Prostate gland (tissue), 2 donors: ENCODE measurements around the gene CT55. TPM values are rescaled to one million over a fixed set of nuclear protein-coding genes. Genes with fewer than 3 reads are reported as not detected.
A peak's percentile ranks its signal among the peaks of the same experiment; 100 is the strongest.
"Not testable (repeated sequence)": the region's sequence is repeated elsewhere in the genome, so short reads cannot be mapped to it uniquely, and the experiment has no call there.

Source experiments
- DNase-seq: peaks from one replicate; pipeline ENCODE4 v3.0.0-alpha.2; 2019; ENCODE audit warnings: low spot score
- H3K27ac ChIP-seq, 2 donors: fragments of 200-600 bp; sonication (generic); 2 replicates each; pipeline ENCODE4 v1.5.1; 2017 to 2019
- H3K27me3 ChIP-seq: fragments of 200-600 bp; sonication (generic); replicated peaks from 2 replicates; pipeline ENCODE4 v1.5.1; 2019; ENCODE audit not compliant: insufficient read depth
- H3K36me3 ChIP-seq, 2 donors: fragments of 200-600 bp; sonication (generic); 1 replicate in 1 of 2; 2 replicates in 1 of 2; pipeline versions ENCODE4 v1.5.1 to v1.8.1; 2017 to 2019
- H3K4me1 ChIP-seq: fragments of 200-600 bp; sonication (generic); replicated peaks from 2 replicates; pipeline ENCODE4 v1.5.1; 2019
- H3K4me3 ChIP-seq, 2 donors: fragments of 200-600 bp; sonication (generic); 2 replicates each; pipeline ENCODE4 v1.5.1; 2017 to 2019
- H3K9me3 ChIP-seq: fragments of 200-600 bp; sonication (generic); 2 replicates; pipeline ENCODE4 v1.5.1; 2017
- CTCF ChIP-seq, 4 experiments: fragments of 200-600 bp in 2 of 4; fragments of 450-650 bp in 2 of 4; sonication (generic) in 2 of 4; IDR thresholded peaks; 1 replicate in 3 of 4; 2 replicates in 1 of 4; pipeline ENCODE4 v1.5.1; 2016 to 2019; ENCODE audit warnings: antibody characterized with exemption in 4 of 4, mild to moderate bottlenecking in 2 of 4, moderate library complexity in 2 of 4
- POLR2A ChIP-seq: fragments of 450-650 bp; IDR thresholded peaks from one replicate; pipeline ENCODE4 v1.6.1; 2016; ENCODE audit warnings: antibody characterized with exemption, mild to moderate bottlenecking
- POLR2AphosphoS5 ChIP-seq: sonication (generic); formaldehyde crosslinking; IDR thresholded peaks from one replicate; pipeline ENCODE4 v1.6.1; 2017; ENCODE audit warnings: antibody characterized with exemption
- WGBS: methylation state at CpG from one replicate; pipeline ENCODE4 v1.1.5; 2018; 5-methylcytosine and 5-hydroxymethylcytosine counted together
- intact Hi-C: fragments of 100-400 bp; cut with DNase I; formaldehyde crosslinking; loops from one replicate; pipeline ENCODE4 v1.14.2; 2022
- total RNA-seq, 2 donors: library from RNA; depleted of rRNA; stranded (reverse); fragments of >200 nt; gene quantifications; one replicate each; pipeline ENCODE4 v1.1.0, GENCODE V29; 2016

CT55 gene
- total RNA-seq, 2 donors from 2014 or later = 2.5 TPM; not detected in 1

DNA sequence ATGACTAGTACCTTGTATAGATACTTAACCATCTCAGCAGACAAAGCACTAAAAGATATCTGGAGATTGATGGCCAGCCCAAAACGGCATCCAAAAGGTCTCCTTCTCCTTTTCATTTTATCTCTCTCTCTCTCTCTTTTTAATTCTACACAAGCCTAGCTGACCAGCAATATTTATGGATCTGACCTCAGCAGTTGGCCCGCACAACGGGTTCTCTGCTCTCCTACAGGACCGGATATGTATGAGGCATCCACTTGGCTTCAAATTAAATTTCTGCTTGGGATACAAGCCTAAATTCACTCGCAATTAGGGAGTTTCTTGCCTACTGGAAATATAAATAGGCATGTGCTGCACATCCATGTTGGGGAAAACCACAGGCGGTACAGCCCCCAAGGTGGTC, 22.5 kb upstream of the CT55 start:
- Histone ChIP-seq H3K27ac (no peak overlapping the region), H3K4me3 (no peak overlapping the region), H3K4me1 (no peaks in the 10 kb centered on the region), H3K27me3 (no peaks in the 10 kb centered on the region), H3K36me3 (no peaks in the 10 kb centered on the region), H3K9me3 (no peaks in the 10 kb centered on the region)
- WGBS = 84% methylated on average over 6 of the region's 6 CpGs
- intact Hi-C loops = no loop called here
- no peak for DNase-seq
- TF ChIP-seq CTCF (IDR thresholded peaks at IDR 0.05) (no peak), POLR2A (no peak), POLR2AphosphoS5 (no peak)

DNA sequence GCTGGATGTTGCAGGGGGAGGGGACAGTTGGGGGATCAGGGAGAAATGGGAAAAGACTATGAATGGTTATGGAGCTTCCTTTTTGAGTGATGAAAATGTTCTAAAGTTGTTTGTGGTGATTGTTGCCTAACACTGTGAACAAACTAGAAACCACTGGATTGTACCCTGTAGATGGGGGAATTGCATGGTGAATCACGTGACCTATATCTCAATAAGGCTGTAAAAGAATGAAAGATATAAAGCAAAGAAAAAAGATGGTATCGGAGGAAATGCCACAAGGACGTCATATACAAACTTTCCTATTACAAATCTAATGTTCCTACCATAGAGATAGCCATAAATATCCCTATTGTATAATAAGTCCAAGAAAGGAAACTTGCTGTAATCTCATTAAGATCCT, 20.6 kb upstream of the CT55 start:
- Histone ChIP-seq H3K27me3 (no peaks in the 10 kb centered on the region), H3K4me1 (no peaks in the 10 kb centered on the region), H3K27ac (no peak overlapping the region), H3K9me3 (no peaks in the 10 kb centered on the region), H3K36me3 (no peaks in the 10 kb centered on the region), H3K4me3 (no peak overlapping the region)
- TF ChIP-seq CTCF (IDR thresholded peaks at IDR 0.05) (no peak), POLR2AphosphoS5 (no peak), POLR2A (no peak)
- no peak for DNase-seq
- 63% methylated on average over 3 of the region's 3 CpGs for WGBS
- intact Hi-C loops = no loop called here

DNA sequence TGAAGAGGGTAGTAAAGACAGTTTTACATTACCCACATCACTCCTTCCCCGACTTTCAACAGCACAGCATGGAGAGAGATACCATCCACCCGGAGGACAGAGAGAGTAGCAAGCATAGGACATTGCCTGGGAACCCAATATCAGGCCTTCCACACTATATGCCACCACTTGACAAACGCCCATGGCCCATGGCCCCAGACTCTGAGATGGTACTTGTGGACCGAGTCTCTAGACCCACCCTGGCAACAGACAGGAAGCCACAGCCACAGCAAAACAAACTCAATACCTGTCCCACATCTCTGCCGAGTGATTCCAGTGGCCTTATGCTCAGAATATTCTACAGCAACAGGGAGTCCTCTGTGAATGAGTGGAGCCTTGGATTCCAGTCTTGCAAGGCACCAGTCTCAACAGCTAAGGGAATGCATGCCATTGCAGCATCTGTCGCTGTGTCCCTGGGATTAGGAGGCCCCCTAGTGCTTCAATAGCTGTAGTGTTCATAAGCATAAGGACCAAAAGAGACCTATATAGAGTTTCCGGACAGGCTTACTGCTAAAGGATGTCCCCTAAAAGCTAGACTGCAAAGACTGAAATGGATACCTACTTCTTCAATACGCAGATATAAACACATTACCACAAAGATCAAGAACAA, 14.7 kb upstream of the CT55 start:
- intact Hi-C loops = no loop called here
- no peaks in the 10 kb centered on the region for H3K9me3 ChIP-seq
- TF ChIP-seq POLR2A (no peak), CTCF (IDR thresholded peaks at IDR 0.05) (peak in 2 of 4 experiments; percentile 52 to 54), POLR2AphosphoS5 (peak; percentile 6)
- peak; percentile 34 for DNase-seq
- H3K36me3 ChIP-seq = no peaks in the 10 kb centered on the region
- no peak overlapping the region for H3K4me3 ChIP-seq
- no peaks in the 10 kb centered on the region for H3K4me1 ChIP-seq
- H3K27me3 ChIP-seq = no peaks in the 10 kb centered on the region
- no peak overlapping the region for H3K27ac ChIP-seq
- 48% methylated on average over 8 of the region's 8 CpGs for WGBS

GRCh38 chrX:135178636-135179035, 7.4 kb upstream of the CT55 start:
- DNase-seq = no peak
- H3K27me3 ChIP-seq = no peaks in the 10 kb centered on the region
- H3K36me3 ChIP-seq = no peaks in the 10 kb centered on the region
- TF ChIP-seq POLR2A = no peak
- no peak for TF ChIP-seq CTCF (IDR thresholded peaks at IDR 0.05)
- H3K4me1 ChIP-seq = no peaks in the 10 kb centered on the region
- H3K4me3 ChIP-seq = no peak overlapping the region
- H3K9me3 ChIP-seq = no peaks in the 10 kb centered on the region
- intact Hi-C loops = no loop called here
- H3K27ac ChIP-seq = no peak overlapping the region
- 75% methylated on average over 3 of the region's 3 CpGs for WGBS

DNA sequence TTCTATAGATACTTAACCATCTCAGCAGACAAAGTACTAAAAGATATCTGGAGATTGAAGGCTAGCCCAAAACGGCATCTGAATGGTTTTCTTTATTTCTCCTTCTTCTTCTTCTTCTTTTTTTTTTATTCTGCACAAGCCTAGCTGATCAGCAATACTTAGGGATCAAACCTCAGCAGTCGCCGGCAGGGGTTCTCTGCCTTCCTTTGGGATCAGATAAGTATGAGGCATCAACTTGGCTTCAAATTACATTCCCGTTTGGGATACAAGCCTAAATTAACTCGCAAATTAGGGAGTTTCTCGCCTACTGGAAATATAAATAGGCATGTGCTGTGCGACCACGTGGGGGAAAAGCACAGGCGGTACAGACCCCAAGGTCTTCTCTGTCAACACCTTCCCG, 730 bp downstream of the CT55 start:
- H3K9me3 ChIP-seq = no peaks in the 10 kb centered on the region
- no peaks in the 10 kb centered on the region for H3K36me3 ChIP-seq
- H3K4me3 ChIP-seq = no peak overlapping the region
- no peak overlapping the region for H3K27ac ChIP-seq
- TF ChIP-seq POLR2AphosphoS5 = no peak
- no peak for TF ChIP-seq CTCF (IDR thresholded peaks at IDR 0.05)
- TF ChIP-seq POLR2A = no peak
- intact Hi-C loops = no loop called here
- no peaks in the 10 kb centered on the region for H3K4me1 ChIP-seq
- WGBS = 92% methylated on average over 10 of the region's 10 CpGs
- H3K27me3 ChIP-seq = no peaks in the 10 kb centered on the region
- DNase-seq = no peak

DNA sequence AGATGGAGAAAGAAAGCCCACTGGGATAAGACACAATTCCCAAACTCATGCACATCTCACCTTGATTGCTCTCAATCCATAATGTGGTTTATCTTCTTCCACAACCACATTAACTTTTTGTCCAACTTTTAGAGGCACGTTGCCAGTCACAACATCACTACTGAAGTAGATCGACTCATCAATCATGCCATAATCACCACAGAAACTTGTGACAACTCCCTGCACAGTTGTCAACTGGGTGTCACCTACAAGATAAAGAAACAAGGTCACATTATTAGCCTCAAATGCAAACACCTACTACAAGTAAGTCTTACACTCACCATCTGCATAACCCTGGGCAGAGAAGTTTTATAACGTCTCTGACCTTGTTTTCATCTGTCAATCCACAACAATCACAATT, 1.7 kb downstream of the CT55 start:
- DNase-seq, H3K27me3 ChIP-seq, intact Hi-C loops, H3K4me1 ChIP-seq, H3K36me3 ChIP-seq, H3K4me3 ChIP-seq, H3K9me3 ChIP-seq, H3K27ac ChIP-seq: not testable (repeated sequence)
- 77% methylated on average over 3 of the region's 3 CpGs for WGBS
